Kidney capillary endothelial cell (primary cell): ENCODE results near the gene PDS5A.
"Not testable (repeated sequence)": the region's sequence is repeated elsewhere in the genome, so short reads cannot be mapped to it uniquely, and the experiment has no call there.

Source experiments
- DNase-seq: peaks from one replicate; pipeline ENCODE4 v3.0.0-alpha.2; 2018; ENCODE audit warnings: low spot score

The PDS5A gene

DNA sequence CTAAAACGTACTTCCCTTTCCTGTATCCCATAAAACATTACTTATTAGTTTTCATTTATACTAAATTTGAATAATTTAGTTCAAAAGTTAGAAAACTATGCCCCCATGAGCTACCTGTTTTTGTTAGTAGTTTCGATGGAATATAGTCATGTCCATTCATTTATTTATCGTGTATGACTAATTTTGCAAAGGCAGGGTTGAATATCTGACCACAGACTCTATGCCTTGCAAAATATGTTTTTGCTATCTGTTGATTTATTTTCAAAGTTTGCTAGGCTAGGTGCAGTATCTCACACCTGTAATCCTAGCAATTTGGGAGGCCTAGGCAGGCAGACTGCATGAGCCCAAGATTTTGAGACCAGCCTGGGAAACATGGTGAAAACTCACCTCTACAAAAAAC is 78.4 kb downstream of the PDS5A start:
- DNase-seq, result no peak

- DNase-seq, result no peak
These were observed 79.7 kb downstream of the PDS5A start for GRCh38 chr4:39898015-39898414.

DNA sequence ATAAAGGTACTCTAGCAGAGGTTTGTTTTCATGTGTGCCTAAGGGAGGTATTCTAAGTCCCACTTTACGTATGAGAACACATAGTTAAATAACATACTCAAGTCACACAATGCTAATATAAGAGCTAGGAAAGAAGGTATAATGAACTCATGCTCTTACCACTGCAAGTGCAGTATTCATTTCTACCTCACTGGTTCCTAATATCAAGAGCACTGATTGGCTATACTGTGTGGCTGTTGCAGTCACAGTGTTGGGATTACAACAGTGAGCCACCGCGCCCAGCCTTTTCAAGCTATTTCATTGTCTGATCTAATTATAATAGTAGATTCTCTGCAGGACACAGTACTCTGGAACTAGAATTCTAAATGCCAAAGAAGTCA is 84.0 kb downstream of the PDS5A start:
- DNase-seq, result no peak

GRCh38 chr4:39892988-39893692 is 84.6 kb downstream of the PDS5A start:
- DNase-seq, result no peak

DNA sequence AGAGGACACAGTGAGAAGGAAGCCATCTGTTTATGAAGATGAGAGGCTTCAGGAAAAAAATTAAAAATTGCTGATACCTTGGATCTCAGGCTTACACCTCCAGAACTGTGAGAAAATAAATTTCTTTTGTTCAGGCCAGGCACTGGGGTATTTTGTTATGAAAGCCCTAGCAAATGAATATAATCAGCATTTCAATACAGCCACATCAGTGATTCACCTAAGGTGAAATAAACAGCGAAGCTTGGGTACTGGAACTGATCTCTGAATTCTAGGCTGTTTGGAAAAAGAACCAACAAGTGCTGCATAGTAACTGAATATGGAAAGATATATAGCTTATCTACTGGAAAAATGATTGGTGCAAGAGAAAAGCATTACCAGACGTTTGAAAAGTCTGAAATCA is 88.5 kb downstream of the PDS5A start:
- DNase-seq, result no peak

DNA sequence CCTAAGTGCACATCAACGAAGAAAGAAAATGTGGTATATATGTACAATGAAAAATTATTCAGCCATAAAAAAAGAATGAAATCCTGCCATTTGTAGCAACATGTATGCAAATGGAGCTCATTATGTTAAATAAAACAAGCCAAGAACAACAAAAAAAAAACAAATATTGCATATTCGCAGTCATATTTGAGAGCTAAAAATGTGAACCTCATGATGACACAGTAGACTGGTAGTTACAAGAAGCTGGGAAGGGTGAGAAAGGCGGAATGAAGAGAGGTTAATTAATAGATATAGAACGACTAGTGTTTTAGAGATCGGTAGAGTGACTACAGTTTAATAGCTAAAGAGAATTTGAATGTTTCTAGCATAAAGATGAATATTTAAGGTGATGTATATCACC is 89.2 kb downstream of the PDS5A start:
- no peak for DNase-seq

- no peak for DNase-seq
These were observed 94.1 kb downstream of the PDS5A start for GRCh38 chr4:39883646-39884045.

GRCh38 chr4:39881789-39882188 is 95.9 kb downstream of the PDS5A start:
- no peak for DNase-seq

- no peak for DNase-seq
These were observed 99.7 kb downstream of the PDS5A start for GRCh38 chr4:39877971-39878370.

DNA sequence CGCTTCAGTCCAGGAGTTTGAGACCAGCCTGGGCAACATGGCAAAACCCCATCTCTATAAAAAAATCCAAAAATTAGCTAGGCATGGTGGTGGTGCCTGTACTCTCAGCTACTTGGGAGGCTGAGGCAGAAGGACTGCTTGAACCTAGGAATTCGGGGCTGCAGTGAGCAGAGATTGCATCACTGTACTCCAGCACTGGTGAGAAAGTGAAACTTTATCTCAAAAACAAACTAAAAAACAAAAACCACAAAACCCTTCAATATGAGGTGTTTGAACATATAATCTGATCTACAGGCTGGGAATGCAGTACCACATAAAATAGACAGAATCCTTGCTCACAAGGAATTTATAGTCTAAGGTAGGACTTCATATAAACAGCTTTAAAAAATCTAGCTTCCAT is 103.9 kb downstream of the PDS5A start:
- DNase-seq, result no peak

GRCh38 chr4:39865280-39865679 is 112.4 kb downstream of the PDS5A start:
- no peak for DNase-seq

GRCh38 chr4:39864391-39864790 is 113.3 kb downstream of the PDS5A start:
- DNase-seq, result no peak

- no peak for DNase-seq
These were observed 116.9 kb downstream of the PDS5A start for GRCh38 chr4:39860804-39861203.

GRCh38 chr4:39855909-39856512 is 121.7 kb downstream of the PDS5A start:
- peak; percentile 39 for DNase-seq

DNA sequence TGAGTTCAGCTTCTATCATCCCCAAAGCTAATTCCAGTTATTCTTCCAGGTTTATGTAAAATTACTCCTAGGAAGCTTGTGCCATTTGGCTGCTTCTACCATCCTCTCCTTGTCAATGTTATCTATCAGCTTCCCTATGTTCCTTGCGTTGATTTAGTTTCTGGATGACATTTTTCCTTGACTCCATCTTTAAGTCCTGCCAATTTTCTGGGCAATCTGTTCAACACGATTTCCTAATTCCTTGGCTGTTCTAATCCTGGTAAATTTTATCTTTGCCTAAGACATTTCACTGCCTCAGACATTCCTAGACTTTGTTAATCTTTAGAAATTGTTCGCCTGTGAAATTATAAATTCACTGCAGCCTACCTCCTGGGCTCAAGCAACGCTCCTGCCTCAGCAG is 125.1 kb downstream of the PDS5A start:
- no peak for DNase-seq

DNA sequence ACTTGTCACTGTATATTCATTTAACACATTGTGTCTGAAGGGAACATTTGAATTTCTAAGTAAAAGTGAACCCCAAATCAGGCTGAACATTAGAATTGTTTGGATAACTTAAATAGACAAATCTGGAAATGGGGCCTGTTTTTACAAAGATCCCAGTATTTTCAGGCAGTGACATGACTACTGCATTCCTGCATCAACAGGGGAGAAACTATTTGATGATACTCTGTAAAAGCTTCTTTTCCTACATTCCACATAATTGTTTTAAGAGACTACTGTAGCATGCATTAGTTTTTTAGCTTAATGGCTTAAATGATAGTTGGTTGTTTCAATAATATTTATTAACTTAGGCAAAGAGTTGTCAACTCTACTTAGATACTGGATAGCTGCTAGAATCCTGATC is 127.0 kb downstream of the PDS5A start:
- DNase-seq, result no peak

GRCh38 chr4:39846705-39847104 is 131.0 kb downstream of the PDS5A start:
- no peak for DNase-seq

DNA sequence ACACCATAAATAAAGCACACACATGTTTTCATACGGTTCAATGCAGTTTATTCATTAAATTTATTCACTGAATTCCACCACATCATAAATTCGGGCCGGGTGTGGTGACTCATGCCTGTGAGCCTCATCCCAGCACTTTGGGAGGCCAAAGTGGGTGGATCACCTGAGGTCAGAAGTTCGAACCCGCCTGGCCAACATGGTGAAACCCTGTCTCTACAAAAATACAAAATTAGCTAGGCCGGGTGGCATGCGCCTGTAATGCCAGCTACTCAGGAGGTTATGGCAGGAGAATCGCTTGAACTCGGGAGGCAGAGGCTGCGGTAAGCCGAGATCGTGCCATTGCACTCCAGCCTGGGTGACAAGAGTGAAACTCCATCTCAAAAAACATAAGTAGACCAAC is 131.6 kb downstream of the PDS5A start:
- no peak for DNase-seq

- DNase-seq, result no peak
These were observed 135.8 kb downstream of the PDS5A start for GRCh38 chr4:39841894-39842293.

GRCh38 chr4:39840516-39840915 is 137.2 kb downstream of the PDS5A start:
- not testable (repeated sequence) for DNase-seq

GRCh38 chr4:39840027-39840426 is 137.7 kb downstream of the PDS5A start:
- no peak for DNase-seq

- DNase-seq, result not testable (repeated sequence)
These were observed 139.3 kb downstream of the PDS5A start for GRCh38 chr4:39838431-39838830.

- no peak for DNase-seq
These were observed 143.4 kb downstream of the PDS5A start for GRCh38 chr4:39834269-39834668.

DNA sequence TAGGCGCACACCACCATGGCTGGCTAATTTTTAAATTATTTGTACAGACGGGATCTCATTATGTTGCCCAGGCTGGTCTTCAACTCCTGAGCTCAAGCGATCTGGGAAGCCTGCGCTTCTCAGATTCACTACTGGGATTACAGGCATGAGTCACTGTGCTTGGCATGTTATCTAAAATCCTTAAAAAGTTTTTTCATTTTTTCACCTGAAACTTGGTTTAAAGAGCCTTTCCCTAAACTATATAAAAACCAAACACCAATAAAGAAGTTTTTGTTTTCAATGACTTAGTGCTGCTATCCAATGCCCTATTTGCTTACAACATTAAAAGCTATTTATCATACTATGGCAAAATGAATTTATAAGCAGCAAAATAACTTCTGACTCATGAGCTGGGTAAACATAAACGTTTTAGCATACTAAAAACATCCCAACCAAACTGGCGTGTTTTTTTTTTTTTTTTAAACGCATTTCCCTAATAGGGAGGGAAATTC is 151.9 kb downstream of the PDS5A start:
- DNase-seq, result no peak
